NCI-H2196 treated with DMSO at 0.1 percent for 48 hours (cell line): ENCODE results near the gene NLRC5.
A peak's percentile ranks its signal among the peaks of the same experiment; 100 is the strongest.
"Not testable (repeated sequence)": the region's sequence is repeated elsewhere in the genome, so short reads cannot be mapped to it uniquely, and the experiment has no call there.

ENCODE experiments used
- DNase-seq: peaks from one replicate; lab custom pipeline; 2025; ENCODE audit not compliant: unreplicated experiment; lab: John Stamatoyannopoulos, UW

The NLRC5 gene

GRCh38 chr16:57070424-57070823 lies 81.1 kb downstream of the NLRC5 start:
- DNase-seq = no peak

- not testable (repeated sequence) for DNase-seq
Observed at GRCh38 chr16:57071081-57071732, 81.8 kb downstream of the NLRC5 start.

- DNase-seq = no peak
Observed at GRCh38 chr16:57071831-57072582, 82.7 kb downstream of the NLRC5 start.

GRCh38 chr16:57072616-57073275 lies 83.4 kb downstream of the NLRC5 start:
- DNase-seq = no peak

GRCh38 chr16:57077714-57078113 lies 88.4 kb downstream of the NLRC5 start:
- DNase-seq = no peak

- DNase-seq = no peak
Observed at GRCh38 chr16:57081744-57082143, 92.4 kb downstream of the NLRC5 start.

GRCh38 chr16:57082664-57083063 lies 93.3 kb downstream of the NLRC5 start:
- DNase-seq = no peak

- DNase-seq = no peak
Observed at GRCh38 chr16:57083485-57084126, 94.2 kb downstream of the NLRC5 start.

- DNase-seq = peak; percentile 11
Observed at GRCh38 chr16:57084257-57084770, 95.0 kb downstream of the NLRC5 start.

GRCh38 chr16:57084996-57085395 lies 95.6 kb downstream of the NLRC5 start:
- DNase-seq = no peak

GRCh38 chr16:57087003-57087402 lies 97.6 kb downstream of the NLRC5 start:
- DNase-seq = no peak

- DNase-seq = no peak
Observed at GRCh38 chr16:57089406-57089805, 100.0 kb downstream of the NLRC5 start.

GRCh38 chr16:57091200-57091974 lies 102.0 kb downstream of the NLRC5 start:
- no peak for DNase-seq

- DNase-seq = no peak
Observed at GRCh38 chr16:57091975-57092785, 102.8 kb downstream of the NLRC5 start, which contains the start of gene CPNE2. TSS of gene CPNE2 (plus strand) at chr16:57092583. CDS start at chr16:57110743, 18,160 bp downstream.

- no peak for DNase-seq
Observed at GRCh38 chr16:57092786-57093411, 103.5 kb downstream of the NLRC5 start.

- no peak for DNase-seq
Observed at GRCh38 chr16:57093666-57094564, 104.6 kb downstream of the NLRC5 start.

GRCh38 chr16:57094911-57095310 lies 105.6 kb downstream of the NLRC5 start:
- DNase-seq = no peak

GRCh38 chr16:57096192-57096591 lies 106.8 kb downstream of the NLRC5 start:
- DNase-seq = no peak
